Measurements from ENCODE around the gene OTX1.

DNA sequence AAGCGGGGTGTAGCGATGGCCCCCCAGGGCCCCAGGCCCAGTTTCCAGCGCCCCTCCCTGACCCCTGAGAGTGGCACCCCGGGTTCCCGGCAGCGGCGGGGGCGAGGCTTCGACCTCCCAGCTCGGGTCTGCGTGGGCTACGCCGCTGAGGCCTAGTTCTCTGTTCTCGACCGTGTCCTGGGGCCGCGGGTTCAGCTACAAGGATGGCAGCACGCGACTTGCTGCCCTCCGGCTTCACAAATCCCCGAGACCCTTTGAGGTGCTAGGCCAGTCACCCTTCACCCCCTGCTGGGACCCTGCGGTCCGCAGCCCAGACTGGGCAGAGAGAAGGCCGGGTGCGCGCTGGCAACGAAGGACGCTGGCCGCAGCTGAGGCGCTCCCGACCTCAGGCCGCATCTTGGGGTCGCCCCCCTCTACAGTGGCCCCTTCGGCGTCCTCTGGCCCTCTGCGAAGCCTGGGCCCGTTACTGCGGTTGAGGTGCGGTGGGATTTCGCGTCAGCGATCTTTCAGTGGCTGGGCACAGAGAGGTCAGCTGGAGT lies 1.2 kb downstream of the OTX1 start:
- TF ChIP-seq, protein P1, sequence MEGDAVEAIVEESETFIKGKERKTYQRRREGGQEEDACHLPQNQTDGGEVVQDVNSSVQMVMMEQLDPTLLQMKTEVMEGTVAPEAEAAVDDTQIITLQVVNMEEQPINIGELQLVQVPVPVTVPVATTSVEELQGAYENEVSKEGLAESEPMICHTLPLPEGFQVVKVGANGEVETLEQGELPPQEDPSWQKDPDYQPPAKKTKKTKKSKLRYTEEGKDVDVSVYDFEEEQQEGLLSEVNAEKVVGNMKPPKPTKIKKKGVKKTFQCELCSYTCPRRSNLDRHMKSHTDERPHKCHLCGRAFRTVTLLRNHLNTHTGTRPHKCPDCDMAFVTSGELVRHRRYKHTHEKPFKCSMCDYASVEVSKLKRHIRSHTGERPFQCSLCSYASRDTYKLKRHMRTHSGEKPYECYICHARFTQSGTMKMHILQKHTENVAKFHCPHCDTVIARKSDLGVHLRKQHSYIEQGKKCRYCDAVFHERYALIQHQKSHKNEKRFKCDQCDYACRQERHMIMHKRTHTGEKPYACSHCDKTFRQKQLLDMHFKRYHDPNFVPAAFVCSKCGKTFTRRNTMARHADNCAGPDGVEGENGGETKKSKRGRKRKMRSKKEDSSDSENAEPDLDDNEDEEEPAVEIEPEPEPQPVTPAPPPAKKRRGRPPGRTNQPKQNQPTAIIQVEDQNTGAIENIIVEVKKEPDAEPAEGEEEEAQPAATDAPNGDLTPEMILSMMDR (conservative IDR thresholded peaks at IDR 0.05; ENCODE audit: low read length), result no peak
- TF ChIP-seq EZH2phosphoT487 (IDR thresholded peaks at IDR 0.05; ENCODE audit: borderline replicate concordance, low read depth, low read length), result no peak
